Peyer's patch (tissue), 4 donors: ENCODE results near the gene AHR. TPM values are rescaled to one million over a fixed set of nuclear protein-coding genes. Genes with fewer than 3 reads are reported as not detected.

Experiments used
- DNase-seq, 3 donors: peaks; one replicate each; pipeline ENCODE4 v3.0.0-alpha.2; 2017 to 2019
- H3K27ac ChIP-seq, 4 donors: fragments of 200-600 bp; sonication (generic); one replicate each; pipeline ENCODE4 v1.5.1; 2016 to 2019
- H3K27me3 ChIP-seq, 2 donors: fragments of 200-600 bp; sonication (generic); one replicate each; pipeline ENCODE4 v1.5.1; 2019
- H3K36me3 ChIP-seq, 3 donors: fragments of 200-600 bp; sonication (generic); one replicate each; pipeline ENCODE4 v1.5.1; 2016 to 2019
- H3K4me1 ChIP-seq, 4 donors: fragments of 200-600 bp; sonication (generic); one replicate each; pipeline ENCODE4 v1.5.1; 2016 to 2019
- H3K4me3 ChIP-seq, 4 donors: fragments of 200-600 bp; sonication (generic); 1 replicate in 3 of 4; 2 replicates in 1 of 4; pipeline ENCODE4 v1.5.1; 2016 to 2019; ENCODE audit warnings: mild to moderate bottlenecking in 1 of 4
- H3K9me3 ChIP-seq, 4 donors: fragments of 200-600 bp; sonication (generic); one replicate each; pipeline ENCODE4 v1.5.1; 2016 to 2019; ENCODE audit warnings: mild to moderate bottlenecking in 1 of 4
- CTCF ChIP-seq, 6 experiments: fragments of 450-650 bp in 4 of 6; fragments of 200-600 bp in 2 of 6; sonication (generic) in 1 of 6; IDR thresholded peaks; one replicate each; pipeline ENCODE4 v1.5.1; 2017 to 2019; ENCODE audit warnings: antibody characterized with exemption in 6 of 6, mild to moderate bottlenecking in 3 of 6, moderate library complexity in 1 of 6
- POLR2A ChIP-seq, 2 donors: fragments of 450-650 bp; IDR thresholded peaks; one replicate each; pipeline ENCODE4 v1.5.1; 2017; ENCODE audit warnings: antibody characterized with exemption in 2 of 2, mild to moderate bottlenecking in 2 of 2, moderate library complexity in 2 of 2
- total RNA-seq, 4 donors: library from RNA; depleted of rRNA; stranded (reverse); fragments of >200 nt; gene quantifications; one replicate each; pipeline ENCODE4 v1.1.0, GENCODE V29; 2016

The AHR gene
- total RNA-seq, 4 donors from 2014 or later = 24.3 to 110 (median 39.4) TPM

- Histone ChIP-seq H3K9me3 (no peaks in the 10 kb centered on the region), H3K27ac (no peak overlapping the region), H3K4me1 (peaks cover 0 to 7% (median 0%) of the 10 kb centered on the region in 4 donors), H3K36me3 (no peaks in the 10 kb centered on the region), H3K4me3 (no peak overlapping the region), H3K27me3 (no peaks in the 10 kb centered on the region)
- no peak for DNase-seq
- no peak for TF ChIP-seq POLR2A (IDR thresholded peaks at IDR 0.05)
- TF ChIP-seq CTCF (IDR thresholded peaks at IDR 0.05) = no peak
These were observed 66.2 kb downstream of the AHR start for GRCh38 chr7:17364671-17365070.

GRCh38 chr7:17365775-17366174, 67.3 kb downstream of the AHR start:
- DNase-seq = no peak
- H3K27ac ChIP-seq = no peak overlapping the region
- no peaks in the 10 kb centered on the region for H3K27me3 ChIP-seq
- no peaks in the 10 kb centered on the region for H3K9me3 ChIP-seq
- H3K4me3 ChIP-seq = no peak overlapping the region
- H3K36me3 ChIP-seq = no peaks in the 10 kb centered on the region
- H3K4me1 ChIP-seq = peaks cover 0 to 9% (median 0%) of the 10 kb centered on the region in 4 donors
- TF ChIP-seq CTCF (IDR thresholded peaks at IDR 0.05) (no peak), POLR2A (IDR thresholded peaks at IDR 0.05) (no peak)

GRCh38 chr7:17367502-17367901, 69.0 kb downstream of the AHR start:
- no peaks in the 10 kb centered on the region for H3K9me3 ChIP-seq
- DNase-seq = no peak
- no peaks in the 10 kb centered on the region for H3K36me3 ChIP-seq
- peaks cover 0 to 18% (median 0%) of the 10 kb centered on the region in 4 donors for H3K4me1 ChIP-seq
- H3K4me3 ChIP-seq = no peak overlapping the region
- TF ChIP-seq POLR2A (IDR thresholded peaks at IDR 0.05) (no peak), CTCF (IDR thresholded peaks at IDR 0.05) (no peak)
- no peaks in the 10 kb centered on the region for H3K27me3 ChIP-seq
- H3K27ac ChIP-seq = no peak overlapping the region

- Histone ChIP-seq H3K27ac (peak overlapping the region in 1 of 4 donors; percentile 27), H3K36me3 (no peaks in the 10 kb centered on the region), H3K4me3 (no peak overlapping the region), H3K27me3 (no peaks in the 10 kb centered on the region), H3K4me1 (peaks cover 0 to 18% (median 0%) of the 10 kb centered on the region in 4 donors), H3K9me3 (no peaks in the 10 kb centered on the region)
- no peak for DNase-seq
- TF ChIP-seq POLR2A (IDR thresholded peaks at IDR 0.05) = no peak
- TF ChIP-seq CTCF (IDR thresholded peaks at IDR 0.05) = no peak
These were observed 70.5 kb downstream of the AHR start for GRCh38 chr7:17368856-17369524.

GRCh38 chr7:17369691-17370426, 71.4 kb downstream of the AHR start:
- Histone ChIP-seq H3K4me1 (peaks cover 0 to 18% (median 0%) of the 10 kb centered on the region in 4 donors), H3K9me3 (no peaks in the 10 kb centered on the region), H3K27me3 (no peaks in the 10 kb centered on the region), H3K27ac (peak overlapping the region in 3 of 4 donors; percentile 28 to 49 (median 32)), H3K36me3 (no peaks in the 10 kb centered on the region), H3K4me3 (no peak overlapping the region)
- no peak for TF ChIP-seq CTCF (IDR thresholded peaks at IDR 0.05)
- no peak for TF ChIP-seq POLR2A (IDR thresholded peaks at IDR 0.05)
- no peak for DNase-seq
